IPS-11a (cell line): ENCODE measurements around the gene PWWP2B.
"Not testable (repeated sequence)": the region's sequence is repeated elsewhere in the genome, so short reads cannot be mapped to it uniquely, and the experiment has no call there.

ENCODE experiments used
- H3K4me3 ChIP-seq: one replicate; pipeline ENCODE4 v1.5.1; 2013; ENCODE audit warnings: low read depth, low read length, control low read depth

Gene PWWP2B

DNA sequence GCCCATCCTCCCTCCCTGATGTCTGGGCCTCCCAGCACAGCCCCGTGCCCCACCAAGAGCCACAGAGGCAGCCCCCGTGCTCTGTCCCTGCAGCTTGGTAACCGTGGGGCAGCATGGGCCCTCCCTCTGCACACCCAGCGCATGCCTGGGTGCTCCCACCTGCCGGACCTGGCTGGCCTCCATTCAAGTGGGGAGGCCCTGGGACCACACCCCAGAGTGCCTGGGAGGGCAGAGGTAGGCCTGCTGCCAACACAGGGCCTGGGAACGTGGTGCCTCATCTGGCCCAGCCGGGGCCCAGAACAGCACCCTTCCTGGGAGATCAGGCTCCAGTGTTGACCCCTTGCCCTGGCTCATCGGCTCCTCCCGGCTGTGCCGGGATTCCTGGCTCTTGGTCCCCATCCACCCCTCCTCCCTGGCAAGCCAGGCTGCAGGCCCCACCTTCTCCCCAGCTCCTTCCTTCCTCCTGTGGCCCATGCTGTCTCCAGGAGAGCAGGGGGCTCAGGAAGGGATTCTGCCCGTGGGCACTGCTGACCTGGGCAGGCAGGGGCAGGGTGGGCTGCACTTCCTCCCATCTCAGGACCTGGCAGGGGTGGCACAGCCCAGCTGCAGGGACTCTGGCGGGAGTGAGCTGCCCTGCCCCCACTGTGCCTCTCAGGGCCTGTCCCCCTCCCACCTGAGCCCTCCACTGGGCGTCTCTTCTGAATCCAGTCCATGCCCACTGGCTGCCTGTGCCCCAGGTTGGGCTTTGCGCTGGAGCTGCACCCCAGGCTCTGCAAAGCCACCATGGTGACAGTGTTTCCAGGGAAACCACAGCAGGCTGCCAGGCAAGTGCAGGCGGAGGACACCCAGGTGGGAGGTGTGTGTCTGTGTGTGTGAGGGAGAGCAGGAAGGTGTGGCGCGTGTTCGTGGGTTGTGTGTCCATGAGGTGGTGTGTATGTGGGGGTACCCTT lies 32.6 kb downstream of the PWWP2B start:
- no peak overlapping the region for H3K4me3 ChIP-seq

DNA sequence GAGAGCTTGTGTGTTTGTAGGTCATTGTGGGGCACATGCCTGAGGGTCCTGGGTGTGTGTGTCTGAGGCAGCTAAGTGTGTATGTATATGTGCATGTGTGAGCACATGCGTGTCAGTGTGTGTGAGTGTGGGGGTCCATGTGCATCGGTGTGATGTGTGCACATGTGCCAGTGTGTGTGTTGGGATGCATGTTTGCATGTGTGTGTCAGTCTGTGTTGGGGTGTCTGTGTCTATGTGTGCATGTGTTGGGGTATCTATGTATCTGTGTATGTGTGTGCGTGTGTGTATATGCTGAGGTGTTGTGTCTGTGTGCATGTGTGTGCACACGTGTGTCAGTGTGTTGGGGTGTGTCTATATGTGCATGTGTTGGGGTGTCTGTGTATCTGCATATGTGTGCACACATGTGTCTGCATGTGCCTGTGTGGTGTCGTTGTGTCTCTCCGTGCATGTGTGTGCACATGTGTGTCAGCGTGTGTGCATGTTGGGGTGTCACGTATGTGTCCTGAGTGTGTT lies 33.3 kb downstream of the PWWP2B start:
- no peak overlapping the region for H3K4me3 ChIP-seq

DNA sequence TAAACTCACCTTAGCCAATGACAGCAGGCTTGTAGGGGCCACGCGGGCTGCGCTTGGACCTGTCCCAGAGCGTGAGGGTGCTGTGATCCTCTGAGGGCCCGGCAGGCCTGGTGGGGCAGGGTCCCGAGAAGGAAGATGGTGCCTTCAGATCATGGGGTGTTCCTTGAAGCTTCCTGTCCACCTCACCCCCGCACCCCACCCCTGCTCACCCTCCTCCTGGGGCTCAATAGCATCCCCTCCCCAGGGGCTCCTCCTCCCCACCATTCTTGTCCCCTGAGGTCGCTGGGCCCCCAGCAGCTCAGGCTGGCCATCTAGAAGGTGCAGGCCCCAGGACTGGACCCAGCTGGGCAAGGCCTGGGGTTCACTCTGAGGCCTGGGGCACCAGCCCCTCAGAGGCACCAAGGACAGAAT lies 33.9 kb downstream of the PWWP2B start:
- H3K4me3 ChIP-seq, result no peak overlapping the region

DNA sequence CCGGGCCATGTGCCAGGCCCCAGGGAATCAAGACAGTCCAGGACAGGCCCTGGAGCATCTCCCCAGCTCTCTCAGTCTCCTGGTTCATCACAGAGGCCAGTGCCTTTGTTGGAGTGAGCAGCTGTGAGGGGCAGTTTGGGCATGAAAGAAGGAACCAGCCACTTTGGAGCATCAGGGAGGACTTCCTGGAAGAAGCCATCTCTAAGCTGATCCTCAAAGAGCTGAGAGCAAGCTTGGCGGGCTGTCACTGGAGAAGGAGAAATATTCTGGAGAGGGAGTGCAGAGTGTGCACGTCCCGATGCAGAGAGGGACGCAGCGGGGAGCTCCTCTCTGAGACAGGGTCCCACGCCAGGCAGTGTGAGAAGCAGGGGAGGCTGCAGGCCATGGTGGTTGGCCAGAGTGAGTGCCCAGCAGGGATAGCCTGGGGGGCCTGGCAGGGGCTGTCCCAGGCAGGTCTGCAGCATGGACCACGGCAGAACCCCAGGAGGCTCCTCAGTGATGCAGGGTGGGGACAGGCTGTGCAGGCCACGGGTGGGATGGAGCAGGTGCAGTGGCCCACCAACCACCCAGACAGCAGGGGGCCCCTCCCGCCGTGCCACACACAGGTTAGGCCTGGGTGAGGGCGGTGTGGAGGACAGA lies 34.7 kb downstream of the PWWP2B start:
- H3K4me3 ChIP-seq, result no peak overlapping the region

DNA sequence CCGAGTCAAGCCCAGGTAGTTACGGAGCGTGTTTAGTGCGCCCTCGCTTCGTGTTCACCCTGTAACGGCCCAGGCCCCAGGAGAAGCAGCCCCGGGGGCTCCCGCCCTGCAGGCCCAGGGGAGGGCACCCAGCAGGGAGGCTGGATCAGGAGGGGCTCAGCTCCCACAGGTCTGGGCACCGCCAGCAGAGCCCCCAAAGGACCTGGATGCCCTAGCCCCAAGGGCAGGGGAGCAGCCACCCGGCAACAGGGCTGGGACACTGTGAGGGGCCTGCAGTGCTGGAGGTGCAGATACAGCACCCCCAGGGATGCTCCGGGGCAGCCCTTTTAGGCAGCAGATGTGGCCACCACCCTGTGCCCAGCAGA lies 35.2 kb downstream of the PWWP2B start:
- H3K4me3 ChIP-seq, result no peak overlapping the region

DNA sequence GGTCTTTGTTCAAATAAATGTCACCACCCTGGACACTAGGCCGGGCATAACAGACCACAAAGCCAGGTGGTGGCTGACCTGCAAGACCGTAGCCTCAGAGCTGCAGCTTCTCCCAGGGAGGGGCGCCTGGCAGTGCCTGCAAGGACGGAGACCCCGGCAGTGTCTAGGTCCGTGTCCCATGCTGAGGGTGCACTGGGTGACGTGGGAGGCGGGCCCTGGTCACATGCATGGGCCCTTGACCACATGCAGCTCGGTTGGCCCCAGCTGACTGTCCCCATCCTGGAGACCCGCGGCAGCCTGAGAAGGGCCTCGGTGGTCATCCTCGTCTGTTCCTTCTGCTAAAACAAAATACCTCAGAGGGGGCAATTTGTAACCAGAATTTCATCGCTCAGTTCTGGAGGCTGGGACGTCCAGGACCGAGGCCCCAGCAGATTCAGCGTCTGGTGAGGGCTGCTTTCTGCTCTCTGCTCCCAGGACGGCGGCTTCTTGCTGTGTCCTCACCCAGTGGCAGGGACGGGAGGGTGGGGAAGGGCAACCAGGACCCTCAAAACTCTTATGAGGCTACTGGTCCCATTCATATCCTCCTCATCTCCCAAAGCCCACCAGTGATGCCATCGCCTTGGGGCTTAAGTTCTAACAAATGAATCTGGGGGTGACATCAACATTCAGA lies 36.8 kb downstream of the PWWP2B start:
- no peak overlapping the region for H3K4me3 ChIP-seq

DNA sequence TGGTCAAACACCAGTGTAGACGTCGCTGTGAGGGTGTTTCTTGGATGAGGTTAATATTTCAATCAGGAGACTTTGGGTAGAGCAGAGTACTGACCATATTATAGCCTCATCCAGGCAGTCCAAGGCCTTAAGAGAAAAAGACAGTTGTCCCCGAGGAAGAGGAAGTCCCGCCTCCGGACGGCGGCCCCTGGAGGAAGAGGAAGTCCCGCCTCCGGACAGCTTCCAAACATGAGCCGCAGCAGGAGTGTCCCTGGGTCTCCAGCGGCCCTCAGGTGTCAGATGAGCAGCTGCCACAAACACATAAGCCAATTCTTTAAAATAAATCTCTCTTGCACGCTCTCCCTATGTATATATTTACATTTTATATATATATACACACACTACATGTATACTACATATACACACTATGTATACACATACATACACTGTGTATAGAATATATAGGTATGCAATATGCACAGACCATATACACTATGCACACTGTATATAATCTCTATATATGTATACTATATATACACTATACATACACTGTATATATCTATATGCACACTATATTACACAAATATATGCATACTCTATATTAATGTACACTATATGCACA lies 37.5 kb downstream of the PWWP2B start:
- H3K4me3 ChIP-seq, result no peak overlapping the region

DNA sequence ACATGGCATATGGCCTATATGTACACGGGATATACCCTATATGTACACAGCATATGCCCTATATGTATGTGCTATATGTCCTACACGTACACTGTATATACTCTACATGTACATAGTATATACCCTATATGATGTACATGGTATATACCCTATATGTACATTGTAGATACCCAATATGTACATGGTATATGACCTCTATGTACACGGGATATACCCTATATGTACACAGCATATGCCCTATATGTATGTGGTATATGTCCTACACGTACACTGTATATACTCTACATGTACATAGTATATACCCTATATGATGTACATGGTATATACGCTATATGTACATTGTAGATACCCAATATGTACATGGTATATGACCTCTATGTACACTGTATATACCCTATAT lies 38.3 kb downstream of the PWWP2B start:
- not testable (repeated sequence) for H3K4me3 ChIP-seq

DNA sequence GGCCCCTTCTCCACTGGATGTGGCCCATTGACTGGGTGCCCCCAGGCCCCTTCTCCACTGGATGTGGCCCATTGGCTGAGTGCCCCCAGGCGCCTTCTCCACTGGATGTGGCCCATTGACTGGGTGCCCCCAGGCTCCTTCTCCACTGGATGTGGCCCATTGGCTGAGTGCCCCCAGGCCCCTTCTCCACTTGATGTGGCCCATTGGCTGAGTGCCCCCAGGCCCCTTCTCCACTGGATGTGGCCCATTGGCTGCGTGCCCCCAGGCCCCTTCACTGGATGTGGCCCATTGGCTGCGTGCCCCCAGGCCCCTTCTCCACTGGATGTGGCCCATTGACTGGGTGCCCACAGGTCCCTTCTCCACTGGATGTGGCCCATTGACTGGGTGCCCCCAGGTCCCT lies 39.1 kb downstream of the PWWP2B start:
- not testable (repeated sequence) for H3K4me3 ChIP-seq

DNA sequence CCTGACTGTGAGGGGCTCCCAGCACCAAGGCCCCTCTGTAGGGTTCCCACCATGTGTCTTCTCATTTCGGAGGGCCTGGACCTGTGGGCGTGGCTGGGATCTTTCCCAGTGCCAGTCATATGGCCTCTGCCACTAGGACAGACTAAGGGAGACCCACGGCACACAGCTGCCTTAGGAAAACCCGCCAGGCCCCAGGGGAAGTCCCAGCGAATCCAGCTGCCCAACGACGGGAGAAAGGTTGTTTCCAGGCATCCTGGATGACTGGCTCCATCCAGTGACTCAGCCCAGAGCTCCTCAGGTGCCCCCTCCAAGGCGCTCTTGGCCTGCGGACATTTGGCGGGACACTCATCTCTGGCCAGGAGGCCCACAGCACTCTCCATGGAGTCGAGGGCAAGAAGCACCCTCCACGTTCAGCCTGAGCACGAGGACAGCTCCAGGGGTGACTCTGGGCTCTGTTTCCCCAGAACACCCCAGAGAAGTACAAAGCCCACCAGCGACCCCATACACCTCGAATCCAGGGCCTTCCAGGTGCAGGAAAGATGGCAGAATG lies 39.9 kb downstream of the PWWP2B start:
- no peak overlapping the region for H3K4me3 ChIP-seq

DNA sequence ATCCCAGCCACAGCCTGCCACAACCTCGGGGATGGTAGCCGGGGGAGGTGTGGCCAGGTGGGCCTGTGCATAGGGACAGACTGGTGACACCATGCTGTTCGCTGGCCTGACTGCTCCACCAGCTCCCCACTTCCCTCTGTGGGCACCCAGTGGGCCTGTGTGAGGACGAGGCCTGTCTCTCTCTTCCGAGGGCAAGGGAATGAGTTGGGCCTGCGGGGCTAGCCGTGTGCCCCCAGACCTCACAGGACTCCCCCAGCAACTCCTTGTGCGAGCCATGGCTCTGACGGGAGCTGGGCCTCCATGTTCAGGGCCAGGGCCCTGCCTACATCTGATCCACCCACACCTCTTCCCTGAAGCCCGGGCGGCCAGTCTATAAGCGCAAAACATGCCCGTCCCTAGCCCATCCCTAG lies 40.5 kb downstream of the PWWP2B start:
- no peak overlapping the region for H3K4me3 ChIP-seq

DNA sequence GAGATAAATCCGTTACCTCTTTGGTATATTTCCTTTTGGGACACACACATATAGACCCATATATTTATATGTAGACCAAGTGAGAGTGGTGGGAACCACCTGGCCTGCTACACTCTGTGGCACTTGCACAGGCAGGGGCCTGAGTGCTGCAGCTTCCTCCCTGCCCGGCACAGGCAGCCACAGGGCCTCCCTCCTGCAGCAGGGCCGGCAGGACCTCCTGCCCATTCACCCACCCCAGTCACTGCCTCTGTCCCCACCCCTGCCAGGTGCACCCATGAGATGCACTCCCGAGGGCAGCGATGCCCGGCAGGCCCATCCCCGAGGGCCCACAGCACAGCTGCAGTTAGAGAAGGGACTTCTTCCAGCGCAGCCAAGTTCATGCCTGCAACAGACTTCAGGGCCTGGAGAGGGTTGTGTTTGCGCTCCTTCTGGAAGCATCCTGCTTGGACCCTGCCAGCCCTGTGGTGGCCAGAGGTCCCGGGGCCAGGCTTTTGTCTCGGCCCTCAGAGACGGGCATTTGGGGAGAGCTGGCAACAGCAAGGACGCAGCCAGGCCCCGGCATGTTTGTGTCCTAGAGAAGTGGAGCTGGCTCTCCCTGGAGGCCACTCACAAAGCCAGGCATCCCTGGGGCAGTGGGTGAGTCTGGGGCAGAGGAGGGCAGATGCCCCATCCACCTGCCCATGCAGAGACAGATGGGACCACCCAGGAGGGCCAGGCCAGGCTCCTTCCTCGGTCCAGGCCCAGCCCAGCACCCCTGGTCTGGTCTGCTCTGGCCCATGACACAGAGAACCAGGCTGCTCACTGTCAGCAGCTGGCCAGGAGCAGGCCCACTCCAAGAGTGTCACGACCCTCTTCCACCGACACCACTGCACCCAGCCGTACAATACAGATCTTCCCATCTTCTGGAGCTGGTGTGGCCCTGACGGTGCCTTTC lies 41.4 kb downstream of the PWWP2B start:
- no peak overlapping the region for H3K4me3 ChIP-seq

DNA sequence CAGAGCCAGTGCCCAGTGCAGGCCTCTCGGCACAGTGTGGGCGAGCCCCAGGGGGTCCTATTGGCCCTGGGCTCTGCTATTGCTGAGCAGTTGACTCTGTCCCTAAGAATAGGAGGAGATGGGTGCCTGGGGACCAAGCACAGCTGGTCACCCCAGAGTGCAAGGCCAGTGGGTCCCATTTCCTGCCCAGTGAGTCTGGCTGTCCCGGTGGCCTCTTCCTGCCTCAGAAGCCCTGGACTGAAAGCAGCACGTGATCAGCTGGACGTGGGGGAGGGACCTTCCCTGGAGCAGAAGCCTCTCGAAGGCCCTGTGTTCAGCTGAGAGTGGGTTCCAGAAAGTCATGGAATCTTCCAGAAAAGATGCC lies 42.0 kb downstream of the PWWP2B start:
- no peak overlapping the region for H3K4me3 ChIP-seq

DNA sequence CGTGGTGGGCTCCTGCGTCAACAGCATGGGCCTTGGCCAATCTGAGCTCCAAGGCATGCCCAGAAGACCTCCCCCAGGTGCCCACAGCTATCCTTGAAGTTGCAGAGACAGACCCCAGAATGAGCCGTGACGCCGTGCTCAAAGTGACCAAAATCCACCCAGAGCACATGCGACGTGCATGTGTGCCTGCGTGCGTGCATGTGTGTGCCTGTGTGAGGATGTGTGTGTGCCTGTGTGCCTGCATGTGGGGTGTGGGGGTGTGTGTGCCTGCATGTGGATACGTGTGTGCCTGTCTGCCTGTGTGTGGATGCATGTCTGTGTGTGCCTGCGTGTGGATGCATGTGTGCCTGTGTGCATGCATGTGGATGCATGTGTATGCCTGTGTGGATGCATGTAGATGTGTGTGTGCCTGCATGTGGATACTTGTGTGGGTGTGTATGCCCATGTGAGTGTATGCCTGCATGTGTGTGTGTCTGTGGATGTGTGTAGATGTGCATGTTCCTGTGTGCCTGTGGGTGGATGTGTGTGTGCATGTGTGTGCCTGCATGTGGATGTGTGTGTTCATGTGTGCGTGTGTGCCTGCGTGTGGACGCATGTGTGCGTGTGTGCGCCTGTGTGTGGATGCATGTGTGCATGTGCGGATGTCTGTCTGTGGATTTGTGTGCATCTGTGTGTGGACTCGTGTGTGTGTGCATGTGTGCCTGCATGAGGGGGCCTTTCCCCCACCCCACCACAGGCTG lies 42.6 kb downstream of the PWWP2B start:
- H3K4me3 ChIP-seq, result no peak overlapping the region

DNA sequence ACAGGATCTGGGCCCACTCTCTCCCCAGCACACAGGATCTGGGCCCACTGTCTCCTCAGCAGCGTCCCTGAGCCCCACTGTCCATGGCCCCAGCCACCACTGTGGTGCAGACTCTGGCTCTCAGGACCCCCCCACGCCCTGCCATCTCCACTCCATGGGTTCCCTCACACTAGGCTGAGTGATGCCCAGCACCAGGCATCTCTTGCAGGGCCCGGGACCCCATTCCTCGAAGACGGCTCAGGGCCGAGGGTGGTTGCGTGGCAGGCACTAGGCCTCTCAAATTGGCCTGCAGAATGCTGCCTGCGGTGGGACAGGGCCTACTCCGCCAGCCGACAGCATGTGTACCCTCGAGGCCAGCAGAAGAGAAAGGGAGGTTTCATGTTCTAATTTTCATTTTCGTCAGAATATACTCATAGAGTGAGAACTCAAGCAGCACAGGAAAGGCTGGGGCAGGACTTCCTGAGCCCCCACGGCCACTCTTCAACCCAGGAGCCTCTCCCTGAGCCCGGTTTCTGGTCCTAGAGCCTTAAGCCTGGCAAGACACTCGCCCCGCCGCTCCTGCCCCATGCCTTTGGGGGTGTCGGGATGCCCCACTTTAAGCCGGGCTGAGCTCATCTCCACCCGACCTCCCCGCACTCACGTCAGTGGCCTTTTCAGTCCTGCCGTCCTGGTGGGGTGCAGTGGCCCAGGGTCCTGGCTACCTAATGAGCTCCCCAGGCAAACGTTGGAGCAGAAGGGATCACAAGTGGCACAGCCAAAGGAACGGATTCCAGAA lies 44.0 kb downstream of the PWWP2B start:
- no peak overlapping the region for H3K4me3 ChIP-seq

DNA sequence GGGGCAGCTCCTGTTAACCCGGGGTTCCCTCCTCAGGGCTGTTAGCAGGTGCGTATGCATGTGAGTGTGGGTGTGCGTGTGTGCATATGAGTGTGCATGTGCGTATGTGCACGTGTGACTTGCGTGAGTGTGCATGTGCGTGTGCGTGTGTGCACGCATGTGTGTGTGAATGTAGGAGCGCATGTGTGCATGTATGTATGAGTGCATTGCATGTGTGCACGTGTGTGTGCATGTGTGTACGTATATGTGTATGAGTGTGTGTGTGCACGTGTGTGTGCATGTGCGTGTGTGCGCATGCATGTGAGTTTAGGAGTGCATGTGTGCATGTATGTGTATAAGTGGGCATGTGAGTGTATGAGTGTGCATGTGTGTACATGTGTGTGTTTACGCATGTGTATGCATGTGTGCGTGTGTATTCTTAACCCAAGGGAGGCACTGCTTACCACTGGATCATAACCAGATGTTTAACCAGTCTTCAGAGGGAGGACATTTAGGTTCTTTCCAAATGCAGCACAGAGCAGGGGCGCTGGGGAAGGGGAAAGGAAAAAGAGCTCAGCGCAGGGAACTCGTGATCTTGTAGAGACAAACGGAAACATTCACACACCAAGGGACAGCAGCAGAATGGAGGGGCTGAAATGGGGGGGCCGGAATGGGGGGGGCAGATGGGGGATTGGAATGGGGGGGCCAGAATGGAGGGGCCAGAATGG lies 45.0 kb downstream of the PWWP2B start:
- no peak overlapping the region for H3K4me3 ChIP-seq

DNA sequence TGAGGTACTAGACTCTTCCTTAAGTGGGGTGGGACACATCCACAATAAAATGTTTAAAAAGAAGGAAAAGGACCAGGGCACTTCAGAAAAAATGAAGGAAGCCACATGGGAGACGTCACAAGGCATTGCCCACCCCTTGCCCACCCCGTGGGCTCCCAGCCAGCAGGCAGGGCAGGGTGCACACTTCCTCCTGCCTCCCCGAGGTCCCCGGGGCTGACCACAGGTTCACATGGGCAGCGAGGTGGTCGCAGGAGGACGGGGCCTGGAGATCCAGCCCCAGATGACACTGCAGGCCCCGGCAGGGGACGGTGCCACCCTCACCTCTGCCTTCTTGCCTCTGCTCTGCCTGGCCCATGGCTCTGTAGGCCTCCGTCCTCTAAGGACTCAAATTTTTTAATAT lies 45.6 kb downstream of the PWWP2B start:
- H3K4me3 ChIP-seq, result no peak overlapping the region

DNA sequence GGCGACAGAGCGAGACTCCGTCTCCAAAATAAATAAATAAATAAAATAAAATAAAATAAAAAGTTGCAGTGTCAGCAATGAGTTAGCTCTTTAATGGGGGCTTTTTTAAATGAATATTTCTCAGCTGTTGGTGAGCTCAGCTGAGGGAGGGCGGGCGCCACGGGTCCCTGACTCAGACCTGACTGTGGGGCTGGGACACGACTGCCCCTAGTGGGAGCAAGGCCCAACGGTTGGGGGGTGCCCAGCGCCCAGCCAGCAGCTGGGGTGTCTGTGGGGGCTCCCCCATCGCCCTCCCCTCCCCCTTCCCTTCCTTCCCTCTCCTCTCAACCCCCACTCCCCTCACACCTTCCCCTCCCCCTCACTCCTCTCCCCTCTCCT lies 46.6 kb downstream of the PWWP2B start:
- no peak overlapping the region for H3K4me3 ChIP-seq
